Measurements from ENCODE around the gene MSRB2.

Gene MSRB2

GRCh38 chr10:23095966-23096801 lies 805 bp downstream of the MSRB2 start:
- DNase-seq (ENCODE audit: low spot score) (no peak), ATAC-seq (ENCODE audit: low read depth) (peak; percentile 50)
- no peak for TF ChIP-seq CTCF (IDR thresholded peaks at IDR 0.05; ENCODE audit: poor library complexity, severe bottlenecking)
- peak overlapping the region; percentile 97 for H3K4me3 ChIP-seq (ENCODE audit: severe bottlenecking)
- H3K9me3 ChIP-seq (ENCODE audit: severe bottlenecking): no peaks in the 10 kb centered on the region
- no peaks in the 10 kb centered on the region for H3K36me3 ChIP-seq (ENCODE audit: low read depth)
- H3K27me3 ChIP-seq (ENCODE audit: insufficient read depth, poor library complexity, severe bottlenecking): no peaks in the 10 kb centered on the region
- peaks cover 14% of the 10 kb centered on the region for H3K4me1 ChIP-seq (ENCODE audit: insufficient read depth, poor library complexity, severe bottlenecking)
- H3K27ac ChIP-seq (ENCODE audit: poor library complexity, severe bottlenecking): peak overlapping the region; percentile 71

- Histone ChIP-seq H3K9me3 (ENCODE audit: severe bottlenecking) (no peaks in the 10 kb centered on the region), H3K27ac (ENCODE audit: poor library complexity, severe bottlenecking) (peak overlapping the region; percentile 71)
Observed at GRCh38 chr10:23096802-23097549, 1.6 kb downstream of the MSRB2 start.

DNA sequence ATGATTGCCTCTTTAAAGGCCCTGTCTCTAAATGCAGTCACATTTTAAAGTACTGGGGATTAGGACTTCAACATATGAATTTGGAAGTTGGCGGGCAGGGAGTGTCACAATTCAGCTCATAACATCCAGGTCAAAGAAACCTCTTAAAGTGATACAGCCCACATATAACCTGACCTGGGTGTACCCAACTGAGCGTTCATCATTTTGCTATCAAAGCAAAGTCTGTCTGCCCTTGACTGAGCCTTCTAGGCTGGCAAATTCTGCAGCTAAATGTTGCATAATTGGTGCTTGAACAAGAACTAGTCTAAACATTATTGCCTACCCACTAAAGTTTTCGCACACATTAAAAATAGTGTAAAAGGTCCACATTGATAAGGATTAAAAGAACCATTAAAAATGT lies 3.7 kb downstream of the MSRB2 start:
- H3K27ac ChIP-seq (ENCODE audit: poor library complexity, severe bottlenecking): no peak overlapping the region
- H3K4me3 ChIP-seq (ENCODE audit: severe bottlenecking): no peak overlapping the region
- no peak for TF ChIP-seq CTCF (IDR thresholded peaks at IDR 0.05; ENCODE audit: poor library complexity, severe bottlenecking)
- H3K9me3 ChIP-seq (ENCODE audit: severe bottlenecking): no peaks in the 10 kb centered on the region
- H3K4me1 ChIP-seq (ENCODE audit: insufficient read depth, poor library complexity, severe bottlenecking): peaks cover 14% of the 10 kb centered on the region
- no peaks in the 10 kb centered on the region for H3K36me3 ChIP-seq (ENCODE audit: low read depth)
- ATAC-seq (ENCODE audit: low read depth) (no peak), DNase-seq (ENCODE audit: low spot score) (no peak)
- H3K27me3 ChIP-seq (ENCODE audit: insufficient read depth, poor library complexity, severe bottlenecking): no peaks in the 10 kb centered on the region

More at GRCh38 chr10:23096802-23097549, 1.6 kb downstream of the MSRB2 start:
- Histone ChIP-seq H3K4me1 (ENCODE audit: insufficient read depth, poor library complexity, severe bottlenecking) (peaks cover 14% of the 10 kb centered on the region), H3K4me3 (ENCODE audit: severe bottlenecking) (peak overlapping the region; percentile 97), H3K36me3 (ENCODE audit: low read depth) (no peaks in the 10 kb centered on the region), H3K27me3 (ENCODE audit: insufficient read depth, poor library complexity, severe bottlenecking) (no peaks in the 10 kb centered on the region)
- ATAC-seq (ENCODE audit: low read depth) (peak; percentile 29; the same call in 1 of the 3 replicates), DNase-seq (ENCODE audit: low spot score) (no peak)
- TF ChIP-seq CTCF (IDR thresholded peaks at IDR 0.05; ENCODE audit: poor library complexity, severe bottlenecking): no peak

- Histone ChIP-seq H3K9me3 (ENCODE audit: severe bottlenecking) (no peaks in the 10 kb centered on the region), H3K4me3 (ENCODE audit: severe bottlenecking) (no peak overlapping the region), H3K36me3 (ENCODE audit: low read depth) (no peaks in the 10 kb centered on the region), H3K4me1 (ENCODE audit: insufficient read depth, poor library complexity, severe bottlenecking) (peaks cover 14% of the 10 kb centered on the region), H3K27ac (ENCODE audit: poor library complexity, severe bottlenecking) (peak overlapping the region; percentile 28), H3K27me3 (ENCODE audit: insufficient read depth, poor library complexity, severe bottlenecking) (no peaks in the 10 kb centered on the region)
- no peak for TF ChIP-seq CTCF (IDR thresholded peaks at IDR 0.05; ENCODE audit: poor library complexity, severe bottlenecking)
- DNase-seq (ENCODE audit: low spot score) (no peak), ATAC-seq (ENCODE audit: low read depth) (peak; percentile 24; the same call in 2 of the 3 replicates)
Observed at GRCh38 chr10:23099816-23100215, 4.4 kb downstream of the MSRB2 start.

All from RWPE2 (cell line).